HG02852 (cell line): Measurements from ENCODE around the gene MAPK8IP3.

Experiments used
- ATAC-seq: cut with Tn5 transposase; IDR thresholded peaks from one replicate; pipeline ENCODE4 v1.9.1; 2021; ENCODE audit warnings: mild to moderate bottlenecking, moderate library complexity; ENCODE audit not compliant: unreplicated experiment

Gene MAPK8IP3

DNA sequence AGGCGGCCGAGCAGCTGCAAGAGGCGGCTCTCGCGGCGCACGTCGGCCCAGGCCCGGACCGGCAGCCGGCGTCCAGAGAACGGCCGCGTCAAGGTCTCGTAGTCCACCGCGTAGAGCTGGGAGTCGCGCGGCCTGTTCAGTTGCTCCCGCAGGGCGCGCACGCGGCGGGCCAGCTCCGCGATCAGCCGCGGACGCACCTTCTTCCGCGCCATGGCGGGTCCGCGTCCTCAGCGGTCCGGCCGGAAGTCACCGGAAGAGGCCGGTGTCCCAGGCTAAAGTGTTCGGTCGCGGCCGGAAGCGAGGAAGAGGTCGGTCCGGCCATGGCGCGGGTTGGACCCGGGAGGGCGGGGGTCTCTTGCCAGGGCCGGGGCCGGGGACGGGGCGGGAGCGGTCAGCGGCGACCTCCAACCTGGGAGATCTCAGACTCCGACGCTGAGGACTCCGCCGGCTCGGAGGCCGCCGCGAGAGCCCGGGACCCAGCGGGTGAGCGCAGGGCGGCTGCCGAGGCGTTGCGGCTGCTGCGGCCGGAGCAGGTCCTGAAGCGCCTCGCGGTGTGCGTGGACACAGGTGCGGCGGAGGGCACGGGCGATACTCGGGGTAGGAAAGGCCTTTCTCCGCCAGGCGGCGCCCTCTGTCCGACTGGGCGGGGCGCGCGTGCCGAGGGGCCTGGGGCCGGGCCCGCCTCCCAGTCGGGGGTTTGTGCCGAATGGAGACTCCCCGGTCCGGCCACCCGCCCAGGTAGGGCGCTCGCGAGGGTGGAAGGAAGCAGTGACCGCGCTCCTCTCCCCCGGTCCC is 67.1 kb downstream of the MAPK8IP3 start, which contains the start of gene MRPS34:
Gene MRPS34, minus strand, starts transcription at position 227 of the 795 bp plus-strand sequence. Its CDS starts 15 bp downstream, at position 212.
- ATAC-seq = peak; percentile 43

DNA sequence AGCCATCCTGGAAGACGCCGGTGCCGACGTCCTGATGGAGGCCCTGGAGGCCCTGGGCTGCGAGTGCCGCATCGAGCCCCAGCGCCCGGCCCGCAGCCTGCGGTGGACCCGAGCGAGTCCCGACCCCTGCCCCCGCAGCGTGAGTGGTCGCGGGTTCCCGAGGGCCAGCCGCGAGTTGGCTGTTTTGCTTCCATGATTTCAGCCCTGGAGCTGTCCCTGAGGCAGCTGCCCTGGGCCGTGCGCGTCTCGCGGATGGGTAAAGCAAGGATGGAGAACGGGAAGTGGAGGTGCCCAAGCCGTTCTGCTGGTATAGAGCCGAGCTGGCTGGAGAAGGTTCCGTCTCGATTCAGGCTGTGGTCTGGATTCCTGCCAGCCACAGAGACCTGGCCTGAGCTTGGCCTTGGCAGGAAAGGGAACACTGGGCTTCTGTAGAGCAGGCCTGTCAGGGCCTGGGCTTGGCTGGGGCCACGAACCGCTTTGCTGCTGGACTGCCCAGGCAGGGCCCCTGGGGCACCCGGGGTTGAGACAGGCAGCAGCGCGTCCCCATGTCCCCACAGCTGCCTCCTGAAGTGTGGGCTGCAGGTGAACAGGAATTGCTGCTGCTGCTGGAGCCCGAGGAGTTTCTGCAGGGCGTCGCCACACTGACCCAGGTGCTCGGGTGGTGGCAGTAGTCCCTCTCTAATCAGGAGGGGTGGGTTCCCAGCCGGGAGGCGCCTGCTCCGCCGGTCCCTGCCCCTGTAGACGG is 67.9 kb downstream of the MAPK8IP3 start:
- no peak for ATAC-seq

DNA sequence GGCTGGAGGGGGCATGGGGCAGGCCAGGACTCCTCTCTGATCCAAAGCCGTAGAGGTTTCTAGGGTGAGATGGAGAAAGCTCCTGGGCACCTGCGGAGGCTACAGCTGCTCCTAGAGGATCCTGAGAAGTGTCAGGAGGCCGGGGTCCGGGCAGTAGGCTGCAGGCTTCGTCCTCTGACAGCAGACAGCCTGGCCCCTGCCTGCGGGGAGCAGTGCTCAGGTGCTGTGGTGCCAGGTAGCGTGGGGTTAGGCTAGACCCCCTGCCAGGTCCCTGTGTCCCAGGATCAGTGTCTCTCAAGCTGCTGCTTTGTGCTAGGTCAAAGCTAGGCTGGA is 68.4 kb downstream of the MAPK8IP3 start:
- no peak for ATAC-seq

DNA sequence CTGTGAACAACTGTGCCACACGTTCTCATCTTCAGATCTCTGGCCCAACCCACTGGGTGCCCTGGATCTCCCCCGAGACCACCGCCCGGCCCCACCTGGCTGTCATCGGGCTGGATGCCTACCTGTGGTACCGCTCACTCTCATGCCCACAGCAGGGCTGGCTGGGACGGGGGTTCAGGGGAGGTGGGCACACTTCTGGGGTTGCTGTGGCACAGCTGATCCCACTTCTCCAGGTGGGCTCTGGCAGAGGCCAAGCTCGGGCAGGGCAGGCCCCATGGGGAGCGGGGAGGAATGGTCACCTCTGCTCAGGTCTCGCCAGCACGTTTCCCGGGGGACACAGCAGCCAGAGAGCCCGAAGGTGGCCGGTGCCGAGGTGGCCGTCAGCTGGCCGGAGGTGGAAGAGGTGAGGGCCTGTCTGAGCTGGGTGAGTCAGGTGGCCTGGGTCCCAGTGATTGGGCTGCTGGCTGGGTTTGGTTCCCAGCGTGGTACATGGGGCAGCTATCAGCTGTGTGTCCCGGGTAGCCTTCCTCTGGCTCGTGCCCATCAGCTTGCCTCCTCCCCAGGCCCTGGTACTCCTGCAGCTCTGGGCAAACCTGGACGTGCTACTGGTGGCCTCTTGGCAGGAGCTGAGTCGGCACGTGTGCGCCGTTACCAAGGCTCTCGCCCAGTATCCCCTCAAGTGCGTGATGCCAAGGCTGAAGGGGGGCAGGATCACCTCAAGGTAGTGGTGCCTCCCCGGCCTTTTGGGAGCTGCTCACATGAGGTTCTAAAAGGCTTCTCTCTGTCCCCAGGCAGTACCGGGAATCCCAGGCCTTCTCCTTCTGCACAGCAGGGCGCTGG is 69.2 kb downstream of the MAPK8IP3 start:
- no peak for ATAC-seq

DNA sequence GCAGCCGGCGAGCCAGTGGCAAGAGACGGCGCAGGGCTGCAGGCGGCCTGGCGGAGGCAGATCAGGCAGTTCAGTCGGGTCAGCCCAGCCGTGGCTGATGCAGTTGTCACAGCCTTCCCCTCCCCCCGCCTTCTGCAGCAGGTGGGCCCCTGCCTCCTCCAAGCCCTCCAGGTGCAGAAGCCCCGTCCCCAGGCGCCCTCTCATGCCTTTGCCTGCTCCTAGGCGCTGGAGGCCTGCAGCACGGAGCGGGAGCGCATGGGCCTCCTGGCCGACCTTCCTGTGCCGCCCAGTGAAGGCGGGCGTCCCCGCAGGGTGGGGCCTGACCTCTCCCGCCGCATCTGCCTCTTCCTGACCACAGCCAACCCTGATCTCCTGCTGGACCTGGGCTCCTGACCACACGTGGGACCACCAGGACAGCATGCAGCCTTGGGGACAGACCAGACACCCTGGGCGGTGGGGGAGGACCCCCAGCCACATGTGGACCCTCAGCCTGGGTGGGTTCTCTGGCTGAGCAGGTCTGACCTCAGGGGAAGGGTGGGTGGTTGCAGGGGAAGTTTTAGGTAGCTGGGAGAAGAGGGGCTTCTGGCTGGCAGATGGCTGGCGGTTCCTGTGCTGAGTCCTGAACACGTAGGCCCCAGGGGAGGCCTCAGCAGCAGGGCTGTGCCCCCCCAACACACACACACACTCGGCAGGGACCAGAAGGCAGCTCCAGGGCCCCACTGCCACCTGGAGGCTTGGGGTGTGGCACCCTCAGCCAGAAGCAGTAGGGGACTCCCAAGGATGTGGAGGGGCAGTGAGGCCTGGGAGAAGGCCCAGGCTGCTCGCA is 70.1 kb downstream of the MAPK8IP3 start:
- no peak for ATAC-seq

DNA sequence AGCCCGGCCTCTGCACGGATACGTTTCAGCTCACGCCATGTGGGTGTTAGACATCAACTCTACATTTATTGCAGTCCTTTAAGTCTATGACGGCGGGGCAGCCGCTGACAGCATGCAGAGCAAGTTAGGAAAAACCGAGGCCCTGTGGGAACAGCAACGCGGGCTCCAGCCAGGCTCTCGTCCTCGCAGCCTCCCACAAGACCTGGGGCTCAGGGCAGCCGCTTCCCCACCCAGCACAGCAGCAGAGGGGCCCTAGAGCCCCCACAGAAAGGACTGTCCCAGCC is 70.6 kb downstream of the MAPK8IP3 start:
- no peak for ATAC-seq

DNA sequence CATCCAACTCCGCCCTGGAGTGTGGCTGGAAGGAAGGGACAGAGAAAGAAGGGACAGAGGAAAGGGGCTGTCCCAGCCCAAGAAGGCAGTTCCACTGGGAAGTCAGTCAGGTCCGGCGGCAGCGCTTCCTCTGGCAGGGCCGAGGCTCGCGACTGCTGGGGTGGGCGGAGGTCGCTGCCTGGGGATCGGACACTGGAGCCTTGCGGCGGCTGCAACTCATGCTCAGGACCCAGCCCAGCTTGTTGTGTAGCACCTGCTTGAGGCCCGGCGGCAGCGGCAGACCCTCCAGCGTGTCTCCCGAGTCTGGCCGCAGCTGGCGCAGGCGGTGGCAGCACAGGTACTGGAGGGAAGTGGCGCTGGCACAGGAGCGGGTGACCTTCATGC is 71.0 kb downstream of the MAPK8IP3 start:
- ATAC-seq = no peak

DNA sequence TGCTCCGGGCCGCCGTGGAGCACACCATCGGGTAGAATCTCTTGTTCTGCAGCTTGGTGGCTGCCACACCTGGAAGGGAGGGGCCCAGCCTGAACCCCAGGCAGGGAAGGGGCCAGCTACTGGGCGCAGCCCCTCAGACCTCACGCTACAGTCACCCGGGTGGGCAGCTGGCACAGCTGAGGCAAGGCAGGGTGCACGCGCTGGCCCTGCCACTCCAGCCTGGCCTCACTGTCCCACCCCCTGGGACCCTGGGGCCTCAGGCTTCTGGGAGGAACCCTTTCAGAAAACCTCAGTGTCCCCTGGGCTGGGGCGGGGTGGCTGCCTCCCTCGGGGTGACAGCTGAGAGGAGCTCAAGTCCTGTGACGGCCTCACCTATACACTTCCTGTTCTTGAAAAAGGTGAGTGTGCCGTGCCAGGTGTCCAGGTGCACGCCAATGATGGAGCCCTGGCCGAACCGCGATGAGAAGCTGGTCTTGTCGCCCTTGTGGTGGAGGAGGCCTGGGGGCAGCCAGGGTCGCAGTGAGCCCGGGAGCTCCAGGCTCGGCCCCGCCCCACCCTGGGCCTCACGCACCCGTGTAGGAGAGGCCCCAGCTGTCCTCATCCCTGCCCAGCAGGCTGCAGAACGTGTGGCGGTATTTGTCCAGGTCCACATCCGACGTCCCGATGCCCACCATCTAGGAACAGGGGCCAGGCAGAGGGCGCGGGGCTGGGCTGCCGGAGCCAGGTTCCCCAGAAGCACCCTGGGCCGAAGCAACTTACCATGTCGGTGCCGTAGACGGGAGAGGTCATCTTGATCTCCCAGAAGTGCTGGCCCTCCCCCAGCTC is 71.6 kb downstream of the MAPK8IP3 start:
- no peak for ATAC-seq

DNA sequence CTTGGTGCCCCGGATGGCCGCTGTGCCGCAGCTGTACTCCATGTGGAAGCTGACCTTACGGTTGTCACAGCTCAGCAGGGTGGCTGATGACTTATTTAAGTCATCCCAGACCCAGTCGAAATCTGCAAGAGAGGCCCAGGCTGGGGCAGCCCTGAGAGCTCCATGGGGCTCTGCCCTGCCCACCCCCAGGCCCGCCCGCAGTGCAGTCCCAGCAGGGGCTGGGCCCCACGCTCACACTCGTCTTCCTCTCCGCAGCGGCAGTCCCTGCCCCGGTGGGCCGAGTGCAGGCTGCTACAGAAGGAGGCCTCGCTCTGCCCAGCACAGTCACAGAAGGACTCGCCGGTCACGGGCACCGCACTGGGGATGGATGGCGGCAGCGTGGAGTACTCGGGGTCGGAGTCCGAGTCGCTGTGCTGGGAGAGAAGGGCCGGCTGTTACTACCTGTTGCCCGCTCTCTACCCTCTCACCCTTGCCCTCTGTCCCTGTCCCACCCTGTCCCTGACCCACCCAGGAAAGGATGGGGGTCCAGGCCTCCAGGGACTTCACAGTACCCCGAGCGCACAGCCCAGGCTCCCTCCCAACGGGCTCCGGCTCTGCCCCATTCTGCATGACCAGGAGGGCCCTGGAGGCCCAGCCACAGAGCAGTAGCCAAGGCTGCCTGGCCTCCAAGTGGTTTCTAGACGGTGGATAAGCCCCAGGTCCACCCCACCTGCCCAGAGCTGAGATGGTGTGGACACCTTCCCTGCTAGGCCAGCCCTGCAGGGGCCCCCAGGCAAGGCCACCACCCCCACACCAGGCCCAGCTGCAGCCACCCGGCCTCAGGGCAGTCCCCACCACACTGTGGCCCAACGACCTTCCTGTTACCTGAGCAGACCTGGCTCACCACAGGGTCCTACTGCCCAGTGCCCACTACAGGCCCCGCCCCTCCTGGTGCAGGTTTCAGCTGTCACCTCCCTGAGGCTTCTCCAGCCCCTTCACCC is 72.5 kb downstream of the MAPK8IP3 start:
- ATAC-seq = no peak

DNA sequence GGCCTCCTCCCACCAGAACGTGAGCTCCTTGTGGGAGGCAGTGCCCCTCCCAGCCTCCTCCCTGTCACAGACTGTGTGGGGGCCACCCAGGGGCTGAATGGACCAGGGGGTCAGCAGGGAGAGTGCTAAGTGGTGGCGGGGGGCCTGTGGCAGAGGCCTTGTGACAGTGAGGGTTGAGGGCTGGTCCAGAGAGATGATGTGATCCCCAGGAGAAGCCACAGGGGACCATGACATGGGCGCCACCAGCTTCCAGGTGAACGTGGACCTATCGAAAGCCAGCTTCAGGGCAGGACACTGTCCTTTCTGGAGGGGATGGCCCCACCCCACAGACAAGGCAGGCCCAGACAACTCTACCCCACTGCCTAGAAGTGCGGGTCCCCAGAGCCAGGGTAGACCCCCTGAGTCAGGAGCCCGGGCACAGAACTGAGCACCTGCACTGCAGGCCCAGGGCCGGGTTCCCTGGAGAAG is 73.3 kb downstream of the MAPK8IP3 start:
- ATAC-seq = no peak

DNA sequence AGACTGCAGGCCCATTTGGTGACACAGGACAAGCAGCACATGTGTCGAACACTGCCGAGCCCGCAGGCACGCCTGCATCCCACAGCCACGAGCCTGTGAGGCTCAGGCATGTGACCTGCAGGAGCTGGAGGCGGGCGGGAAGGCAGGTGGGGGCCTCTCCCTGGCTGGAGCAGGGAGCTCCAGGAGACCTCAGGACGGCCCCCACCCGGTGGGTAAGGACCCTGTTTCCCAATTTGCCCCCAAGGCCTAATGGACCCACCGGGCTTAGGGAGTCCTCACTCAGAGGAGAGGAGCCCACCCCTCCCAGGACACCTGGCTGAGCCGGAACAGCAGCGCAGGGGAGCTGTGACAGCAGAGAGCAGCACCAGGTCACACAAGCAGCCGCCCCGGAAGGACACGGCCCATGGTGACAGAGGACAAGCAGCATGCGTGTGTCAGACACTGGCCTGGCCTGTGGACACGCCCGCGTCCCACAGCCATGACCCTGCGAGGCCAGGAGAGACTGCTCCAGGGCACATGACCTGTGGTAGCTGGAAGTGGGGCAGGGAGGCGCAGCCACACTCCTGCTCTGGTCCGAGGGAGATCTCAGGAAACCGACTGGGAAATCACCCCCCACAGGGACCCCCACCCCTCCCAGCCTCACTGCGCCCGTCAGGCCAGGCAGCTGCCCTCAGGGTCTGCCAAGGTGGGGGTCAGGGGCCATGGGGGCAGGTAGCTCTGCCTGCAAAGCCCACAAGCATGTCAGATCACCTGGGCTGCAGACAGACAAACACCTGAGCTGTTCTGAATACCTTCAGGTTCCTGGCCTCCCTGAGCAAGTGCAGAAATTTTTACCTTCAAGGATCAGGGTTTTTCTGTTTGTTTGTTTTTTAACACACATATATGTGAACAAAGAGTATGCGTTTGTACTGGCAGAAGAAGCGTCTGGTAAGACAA is 74.0 kb downstream of the MAPK8IP3 start:
- ATAC-seq = no peak

DNA sequence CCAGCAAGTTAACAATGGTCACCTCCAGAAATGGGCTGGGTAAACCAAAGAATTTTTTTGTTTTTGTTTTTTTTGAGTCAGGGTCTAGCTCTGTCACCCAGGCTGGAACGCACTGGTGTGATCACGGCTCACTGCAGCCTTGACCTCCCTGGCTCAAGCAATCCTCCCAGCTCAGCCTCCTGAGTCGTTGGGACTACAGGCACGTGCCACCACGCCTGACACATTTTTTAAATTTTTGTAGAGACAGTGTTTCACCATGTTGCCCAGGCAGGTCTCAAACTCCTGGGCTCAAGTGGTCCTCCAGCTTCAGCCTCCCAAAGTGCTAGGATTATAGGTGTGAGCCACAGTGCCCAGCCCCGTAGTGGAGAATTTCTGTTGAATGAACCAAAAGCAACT is 74.7 kb downstream of the MAPK8IP3 start:
- no peak for ATAC-seq

DNA sequence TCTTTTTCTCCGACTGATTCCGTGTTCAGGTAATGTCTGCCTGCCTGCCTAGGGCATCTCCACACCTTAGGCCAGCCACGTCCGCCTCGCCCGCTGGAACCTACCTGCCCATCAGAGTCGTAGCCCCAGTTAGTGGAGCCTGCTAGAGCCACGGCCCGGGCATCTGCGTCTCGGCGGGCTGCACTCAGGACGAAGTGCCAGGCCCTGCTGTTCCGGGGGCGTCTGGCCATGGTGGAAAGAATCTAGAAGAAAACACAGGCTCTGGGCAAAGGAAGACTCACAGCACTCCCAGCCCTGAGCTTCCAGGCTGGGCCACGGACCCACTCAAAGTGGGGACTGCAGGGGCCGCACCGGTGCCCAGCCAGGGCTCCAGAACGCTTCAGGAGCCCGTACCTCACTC is 75.3 kb downstream of the MAPK8IP3 start:
- ATAC-seq = no peak

DNA sequence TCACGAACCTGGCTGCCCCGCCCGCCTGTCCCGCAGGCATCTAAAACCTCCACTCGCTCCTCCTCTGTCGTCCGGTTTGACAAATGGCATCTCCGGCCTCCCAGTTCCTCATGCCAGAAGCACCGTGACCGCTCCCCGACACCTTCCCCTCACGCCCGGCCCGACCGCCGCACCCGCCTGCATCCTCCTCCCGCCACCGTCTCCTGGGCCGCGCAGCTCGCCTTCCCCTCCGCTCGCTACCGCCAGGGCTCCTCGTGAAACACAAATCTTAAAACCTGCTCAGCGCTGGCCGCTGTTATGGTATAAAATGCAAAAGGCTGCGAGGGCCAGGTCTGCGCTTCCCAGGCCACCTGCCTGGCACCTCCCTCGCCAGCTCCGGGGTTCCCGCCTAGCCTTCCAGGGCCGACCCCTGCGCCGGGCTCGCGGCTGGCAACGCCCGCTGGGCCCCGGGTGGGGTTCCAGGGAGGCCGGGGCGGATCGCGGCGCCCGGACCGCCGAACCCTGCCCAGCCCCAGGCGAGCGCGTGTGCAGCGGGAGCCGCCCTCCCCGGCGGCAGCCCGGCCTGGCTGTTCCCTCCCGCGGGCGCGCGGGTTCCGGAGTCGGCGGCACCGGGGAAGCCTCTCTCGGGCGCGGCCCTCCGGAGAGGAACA is 75.9 kb downstream of the MAPK8IP3 start:
- peak; percentile 5 for ATAC-seq

DNA sequence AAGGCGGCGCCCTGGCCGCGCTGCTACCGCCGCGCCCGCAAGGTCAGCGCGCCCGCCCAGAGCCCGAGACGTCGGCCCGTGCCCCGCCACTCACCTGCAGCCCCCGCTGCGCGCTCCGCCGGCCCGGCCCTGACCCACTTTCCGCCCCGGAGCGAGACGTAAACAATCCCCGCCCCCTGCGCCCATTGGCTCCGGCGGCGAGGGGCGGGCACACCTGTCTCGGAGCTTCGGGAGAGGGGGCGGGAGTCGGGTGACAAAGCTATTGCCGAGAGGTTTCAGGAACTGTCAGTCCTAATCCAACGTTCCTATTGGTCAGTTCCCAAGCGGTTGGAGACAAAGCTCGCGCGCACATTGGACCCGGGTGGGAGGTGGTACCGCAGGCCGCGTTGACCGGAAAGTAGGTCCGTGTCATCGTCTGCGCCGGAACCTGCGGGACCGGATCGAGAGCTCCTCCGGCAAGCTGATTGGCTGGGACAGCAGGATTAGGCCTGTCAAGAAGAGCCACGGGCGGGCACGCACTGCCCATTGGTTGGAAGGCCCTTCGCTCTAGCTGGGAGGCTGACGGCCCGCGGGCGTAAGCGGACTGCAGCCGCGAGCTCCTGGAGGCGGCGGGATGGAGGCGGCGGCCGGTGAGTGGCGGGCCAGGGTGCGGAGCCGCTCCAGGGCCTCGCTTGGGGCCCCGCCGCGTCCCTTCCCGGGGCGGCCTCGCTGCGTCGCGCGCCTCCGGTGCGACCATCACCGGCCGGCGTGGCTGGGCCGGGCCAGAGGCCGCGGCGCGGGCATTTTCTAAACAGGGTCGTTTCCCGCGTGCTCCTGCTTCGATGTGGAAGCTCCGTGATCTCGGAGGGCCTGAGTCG is 76.6 kb downstream of the MAPK8IP3 start, which contains the start of the genes NUBP2 and SPSB3:
Gene NUBP2, plus strand, starts transcription at position 553 of the 857 bp plus-strand sequence. Its CDS starts 61 bp downstream, at position 614.
Gene SPSB3, minus strand, starts transcription at position 164 of the 857 bp plus-strand sequence. CDS start 1,088 bp downstream, outside the sequence.
- ATAC-seq = peak; percentile 86
